GM12891 (cell line): ENCODE data around the gene RNF11.

Experiments
- PAX5 ChIP-seq: IDR thresholded peaks from 2 replicates; pipeline ENCODE4 v1.6.1; 2011; ENCODE audit warnings: low read length, moderate library complexity, mild to moderate bottlenecking; ENCODE audit not compliant: insufficient read depth, severe bottlenecking
- POLR2A ChIP-seq: IDR thresholded peaks from 2 replicates; pipeline ENCODE4 v1.6.1; 2011; ENCODE audit warnings: low read depth, low read length, control low read depth
- POLR2AphosphoS5 ChIP-seq: IDR thresholded peaks from 2 replicates; pipeline ENCODE4 v1.6.1; 2011; ENCODE audit warnings: low read depth, low read length, control low read depth
- TAF1 ChIP-seq: IDR thresholded peaks from 2 replicates; pipeline ENCODE4 v1.6.1; 2011; ENCODE audit warnings: low read depth, low read length, control low read depth

DNA sequence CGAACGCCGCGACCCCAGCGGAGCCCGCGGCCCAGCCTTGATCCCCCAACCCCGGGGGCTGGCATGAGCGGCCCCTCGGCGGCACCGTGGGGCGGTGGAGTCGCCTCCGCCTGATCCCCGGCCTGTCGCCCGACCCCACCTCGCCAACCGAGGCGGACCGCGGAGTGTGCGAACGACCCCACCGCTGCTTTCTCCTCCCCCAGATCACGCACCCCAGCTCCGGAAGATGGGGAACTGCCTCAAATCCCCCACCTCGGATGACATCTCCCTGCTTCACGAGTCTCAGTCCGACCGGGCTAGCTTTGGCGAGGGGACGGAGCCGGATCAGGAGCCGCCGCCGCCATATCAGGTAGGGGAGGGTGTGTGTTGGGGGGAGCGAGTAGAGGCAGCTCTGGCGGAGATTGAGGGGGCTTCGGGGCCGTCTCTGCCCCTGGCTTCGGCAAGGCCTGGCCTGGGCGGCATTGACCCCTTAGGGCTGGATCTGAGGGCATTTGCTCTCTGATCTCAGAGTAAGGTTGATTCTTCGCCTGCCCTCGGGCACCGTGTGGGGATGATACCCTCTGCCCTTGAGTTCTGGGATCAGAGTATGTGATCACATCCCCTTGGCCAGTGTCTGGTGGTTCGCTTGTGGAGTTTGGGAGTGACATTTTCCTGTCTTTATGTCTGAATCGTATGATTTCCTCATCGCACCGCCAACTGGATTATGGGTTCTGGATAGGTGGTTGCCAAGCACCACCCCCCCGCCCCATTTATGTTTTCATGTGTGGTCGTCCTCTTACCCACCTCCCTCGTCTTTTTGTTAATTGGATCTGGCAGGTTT, 668 bp downstream of the RNF11 start:
- no peak for TF ChIP-seq TAF1
- no peak for TF ChIP-seq POLR2A
- TF ChIP-seq PAX5, result no peak
- TF ChIP-seq POLR2AphosphoS5, result no peak; the same call in 1 of the 2 replicates
